LNCAP (cell line): ENCODE results near the gene DNAH2.

Experiments
- TF ChIP-seq, protein P1 (sequence below): fragments of 450-650 bp; IDR thresholded peaks from 2 replicates; pipeline ENCODE4 v1.5.1; 2017; ENCODE audit warnings: mild to moderate bottlenecking

Gene DNAH2

GRCh38 chr17:7754656-7755055, 37.1 kb downstream of the DNAH2 start:
- TF ChIP-seq, protein P1, sequence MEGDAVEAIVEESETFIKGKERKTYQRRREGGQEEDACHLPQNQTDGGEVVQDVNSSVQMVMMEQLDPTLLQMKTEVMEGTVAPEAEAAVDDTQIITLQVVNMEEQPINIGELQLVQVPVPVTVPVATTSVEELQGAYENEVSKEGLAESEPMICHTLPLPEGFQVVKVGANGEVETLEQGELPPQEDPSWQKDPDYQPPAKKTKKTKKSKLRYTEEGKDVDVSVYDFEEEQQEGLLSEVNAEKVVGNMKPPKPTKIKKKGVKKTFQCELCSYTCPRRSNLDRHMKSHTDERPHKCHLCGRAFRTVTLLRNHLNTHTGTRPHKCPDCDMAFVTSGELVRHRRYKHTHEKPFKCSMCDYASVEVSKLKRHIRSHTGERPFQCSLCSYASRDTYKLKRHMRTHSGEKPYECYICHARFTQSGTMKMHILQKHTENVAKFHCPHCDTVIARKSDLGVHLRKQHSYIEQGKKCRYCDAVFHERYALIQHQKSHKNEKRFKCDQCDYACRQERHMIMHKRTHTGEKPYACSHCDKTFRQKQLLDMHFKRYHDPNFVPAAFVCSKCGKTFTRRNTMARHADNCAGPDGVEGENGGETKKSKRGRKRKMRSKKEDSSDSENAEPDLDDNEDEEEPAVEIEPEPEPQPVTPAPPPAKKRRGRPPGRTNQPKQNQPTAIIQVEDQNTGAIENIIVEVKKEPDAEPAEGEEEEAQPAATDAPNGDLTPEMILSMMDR, result no peak

DNA sequence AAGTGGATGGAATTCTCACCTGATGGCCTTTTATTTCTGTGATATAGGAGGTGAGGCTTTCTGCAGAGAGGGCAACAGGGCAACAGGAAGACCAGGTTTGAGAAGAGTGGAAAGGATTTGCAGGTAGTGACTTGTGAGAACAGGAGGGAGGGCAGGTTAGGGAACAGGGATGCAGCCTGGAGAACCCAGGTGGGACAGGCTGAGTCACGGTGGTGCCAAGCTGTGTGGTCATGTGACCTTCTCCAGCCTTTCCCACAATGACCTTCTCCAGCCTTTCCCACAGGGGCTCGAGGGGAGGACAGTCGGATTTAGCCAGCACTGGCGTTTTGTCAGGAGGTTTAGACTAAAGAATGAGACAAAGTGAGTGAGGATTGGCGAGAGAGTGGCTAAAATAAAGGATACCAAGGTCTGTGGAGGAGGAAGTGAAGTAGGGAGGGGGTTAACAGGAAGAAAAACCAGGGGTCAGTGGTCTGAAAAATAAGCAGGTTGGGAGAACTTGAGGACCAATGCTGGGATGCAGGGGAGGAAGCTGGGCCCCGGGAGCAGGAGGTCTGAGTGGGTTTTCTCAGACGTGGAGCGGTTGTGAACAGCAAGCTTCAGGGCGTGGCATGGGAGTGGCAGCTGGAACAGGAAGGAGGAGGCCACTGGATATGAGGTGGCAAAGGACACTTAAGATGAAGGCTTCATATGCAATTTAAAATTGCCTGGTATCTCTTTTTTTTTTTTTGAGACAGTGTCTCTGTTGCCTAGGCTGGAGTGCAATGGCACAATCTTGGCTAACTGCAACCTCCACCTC, 37.7 kb downstream of the DNAH2 start:
- TF ChIP-seq, protein P1, result no peak

DNA sequence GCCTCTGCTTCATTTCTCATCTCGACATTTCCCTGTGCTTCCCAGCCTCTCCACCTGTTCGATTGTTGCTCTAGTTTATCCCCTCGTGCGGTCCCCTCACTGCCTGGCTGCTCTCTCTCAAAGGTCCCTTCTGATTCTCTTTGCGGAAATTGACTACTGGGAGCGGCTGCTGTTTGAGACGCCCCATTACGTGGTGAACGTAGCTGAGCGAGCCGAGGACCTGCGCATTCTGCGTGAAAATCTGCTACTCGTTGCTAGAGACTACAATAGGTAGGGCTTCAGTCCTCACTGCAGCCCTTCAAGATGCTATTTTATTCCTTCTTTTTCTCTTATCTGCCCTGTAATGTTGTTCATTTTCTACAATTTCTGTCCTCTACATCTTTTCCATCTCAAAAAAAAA, 39.4 kb downstream of the DNAH2 start:
- TF ChIP-seq, protein P1, result no peak

DNA sequence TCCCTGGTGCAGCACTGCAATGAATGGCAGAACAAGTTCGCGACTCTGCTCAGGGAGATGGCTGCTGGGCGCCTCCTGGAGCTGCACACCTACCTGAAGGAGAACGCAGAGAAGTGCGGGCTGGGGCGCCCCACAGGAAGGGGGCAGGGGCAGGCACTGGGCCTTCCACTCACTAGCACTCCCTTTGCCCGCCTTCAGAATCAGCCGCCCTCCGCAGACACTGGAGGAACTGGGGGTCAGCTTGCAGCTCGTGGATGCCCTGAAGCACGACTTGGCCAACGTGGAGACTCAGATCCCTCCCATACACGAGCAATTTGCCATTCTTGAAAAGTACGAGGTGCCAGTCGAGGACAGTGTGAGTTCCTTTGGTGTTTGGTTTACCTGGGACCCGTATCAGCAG, 46.4 kb downstream of the DNAH2 start:
- TF ChIP-seq, protein P1, result no peak

DNA sequence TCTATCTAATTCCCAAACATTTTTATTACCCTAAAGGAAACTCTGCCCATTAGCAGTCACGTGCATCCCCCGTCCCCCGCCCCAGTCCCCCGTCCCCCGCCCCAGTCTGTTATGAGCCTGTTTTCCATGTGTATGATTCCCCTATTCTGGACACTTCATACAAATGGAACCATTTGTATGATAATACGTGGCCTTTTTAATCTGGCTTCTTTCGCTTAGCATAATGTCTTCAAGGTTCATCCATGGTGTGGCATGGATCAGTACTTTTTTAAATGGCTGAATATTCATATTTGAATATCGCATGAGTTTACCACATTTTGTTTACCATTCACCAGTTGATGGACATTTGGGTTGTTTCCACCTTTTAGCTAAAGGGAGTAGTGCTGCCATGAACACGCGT, 49.5 kb downstream of the DNAH2 start:
- TF ChIP-seq, protein P1, result no peak

GRCh38 chr17:7767405-7768021, 50.0 kb downstream of the DNAH2 start:
- TF ChIP-seq, protein P1, result no peak

DNA sequence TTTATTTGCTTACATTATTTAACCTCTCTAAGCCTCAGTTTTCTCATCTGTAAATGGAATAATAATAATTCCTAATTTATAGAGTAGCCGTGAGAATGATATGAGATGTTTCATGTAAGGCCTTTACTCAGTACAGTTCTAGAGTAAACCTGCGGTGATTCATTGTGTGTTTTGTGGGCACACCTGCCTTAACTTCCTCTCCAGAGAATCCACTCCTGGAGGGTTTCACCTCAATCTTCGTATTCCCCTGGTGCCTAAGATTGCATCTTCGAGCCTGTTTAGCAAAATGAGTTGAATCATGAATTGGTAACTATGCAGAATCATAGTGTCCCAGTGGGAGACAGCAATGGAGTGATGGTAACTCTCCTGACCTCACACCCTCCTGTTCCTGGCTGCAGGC, 52.3 kb downstream of the DNAH2 start:
- TF ChIP-seq, protein P1, result no peak
